ENCODE results near the gene ULK3. TPM values are rescaled to one million over a fixed set of nuclear protein-coding genes. Genes with fewer than 3 reads are reported as not detected.

The ULK3 gene
- total RNA-seq, 3 donors from 2014 or later (not counting 1 experiment from before 2014, with no cell fraction given): 54.8 to 75.1 (median 64.7) TPM

DNA sequence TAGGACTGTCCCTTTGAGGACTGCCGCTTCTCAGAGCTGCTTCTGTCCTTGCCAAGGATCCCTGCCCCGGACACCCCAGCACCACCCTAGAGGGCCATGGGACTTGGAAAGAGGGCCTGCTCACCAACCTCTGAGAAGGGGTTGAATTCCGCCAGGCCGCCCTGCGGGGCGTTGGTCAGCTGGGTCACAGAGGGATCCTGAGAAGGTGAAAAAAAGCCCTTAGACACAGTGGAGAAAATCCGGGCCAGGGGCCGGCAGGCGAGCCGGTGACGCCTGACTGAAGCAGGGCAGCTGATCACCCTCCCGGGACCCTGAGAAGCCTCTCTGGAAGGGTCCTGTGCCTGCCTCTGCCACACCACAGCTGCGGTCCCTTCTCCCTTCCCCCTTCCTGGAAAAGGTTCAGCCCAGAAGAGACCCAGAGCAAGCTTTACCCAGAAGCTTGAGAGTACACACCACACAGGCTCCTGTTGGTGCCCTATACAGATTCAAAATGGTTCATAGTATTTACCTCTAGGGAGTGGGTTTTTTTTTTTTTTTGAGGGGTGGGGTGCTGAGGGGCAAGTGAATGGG is 11.6 kb upstream of the ULK3 start:
- Mint-ChIP-seq H3K36me3 (no peaks in the 10 kb centered on the region), H3K9me3 (no peaks in the 10 kb centered on the region), H3K27me3 (ENCODE audit: low read depth in 2 of 2) (no peaks in the 10 kb centered on the region), H3K4me1 (peaks cover 29 to 34% of the 10 kb centered on the region in 2 donors), H3K4me3 (no peak overlapping the region), H3K27ac (no peak overlapping the region)
- Histone ChIP-seq H3K4me3 (ENCODE audit: low read length) (no peak overlapping the region), H3K36me3 (ENCODE audit: control insufficient read depth, insufficient read depth, low read length) (peaks cover 49% of the 10 kb centered on the region), H3K27ac (ENCODE audit: low read length) (no peak overlapping the region), H3K4me1 (ENCODE audit: control insufficient read depth, insufficient read depth, low read length) (peaks cover 32% of the 10 kb centered on the region), H3K9me3 (ENCODE audit: control insufficient read depth, insufficient read depth, low read length) (no peaks in the 10 kb centered on the region), H3K27me3 (ENCODE audit: control insufficient read depth, insufficient read depth, low read length) (no peaks in the 10 kb centered on the region)
- intact Hi-C loops (cut with micrococcal nuclease): no loop called here
- no peak for ATAC-seq
- DNase-seq: no peak
- 98% methylated on average over 13 of the region's 13 CpGs for WGBS (ENCODE audit: insufficient coverage)
- TF ChIP-seq, protein P1, sequence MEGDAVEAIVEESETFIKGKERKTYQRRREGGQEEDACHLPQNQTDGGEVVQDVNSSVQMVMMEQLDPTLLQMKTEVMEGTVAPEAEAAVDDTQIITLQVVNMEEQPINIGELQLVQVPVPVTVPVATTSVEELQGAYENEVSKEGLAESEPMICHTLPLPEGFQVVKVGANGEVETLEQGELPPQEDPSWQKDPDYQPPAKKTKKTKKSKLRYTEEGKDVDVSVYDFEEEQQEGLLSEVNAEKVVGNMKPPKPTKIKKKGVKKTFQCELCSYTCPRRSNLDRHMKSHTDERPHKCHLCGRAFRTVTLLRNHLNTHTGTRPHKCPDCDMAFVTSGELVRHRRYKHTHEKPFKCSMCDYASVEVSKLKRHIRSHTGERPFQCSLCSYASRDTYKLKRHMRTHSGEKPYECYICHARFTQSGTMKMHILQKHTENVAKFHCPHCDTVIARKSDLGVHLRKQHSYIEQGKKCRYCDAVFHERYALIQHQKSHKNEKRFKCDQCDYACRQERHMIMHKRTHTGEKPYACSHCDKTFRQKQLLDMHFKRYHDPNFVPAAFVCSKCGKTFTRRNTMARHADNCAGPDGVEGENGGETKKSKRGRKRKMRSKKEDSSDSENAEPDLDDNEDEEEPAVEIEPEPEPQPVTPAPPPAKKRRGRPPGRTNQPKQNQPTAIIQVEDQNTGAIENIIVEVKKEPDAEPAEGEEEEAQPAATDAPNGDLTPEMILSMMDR (IDR thresholded peaks at IDR 0.05): no peak

DNA sequence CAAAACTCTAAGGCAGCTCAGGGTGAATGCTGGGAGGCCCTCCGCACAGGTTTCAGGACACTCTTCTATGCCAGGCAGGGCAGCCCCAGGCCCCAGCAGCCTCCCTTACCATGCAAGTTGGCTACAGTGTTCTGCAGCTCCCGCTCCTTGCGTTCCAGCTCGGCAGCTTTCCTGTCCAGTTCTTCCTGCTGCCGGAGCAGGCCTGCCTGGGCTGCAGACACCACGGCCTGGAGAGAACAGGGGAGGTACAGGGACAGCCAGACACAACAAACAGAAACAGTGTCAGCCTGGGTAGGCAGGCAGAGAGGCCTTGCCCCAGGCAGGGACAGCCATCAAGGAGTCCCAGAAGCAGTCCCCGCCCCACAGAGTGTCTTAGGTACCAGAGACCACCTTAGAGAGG is 9.0 kb upstream of the ULK3 start:
- no peaks in the 10 kb centered on the region for H3K9me3 ChIP-seq (ENCODE audit: control insufficient read depth, insufficient read depth, low read length)
- peaks cover 3 to 9% of the 10 kb centered on the region in 2 donors for H3K4me1 Mint-ChIP-seq
- H3K4me1 ChIP-seq (ENCODE audit: control insufficient read depth, insufficient read depth, low read length): peaks cover 6% of the 10 kb centered on the region
- no peak overlapping the region for H3K27ac ChIP-seq (ENCODE audit: low read length)
- no peaks in the 10 kb centered on the region for H3K27me3 Mint-ChIP-seq (ENCODE audit: low read depth in 2 of 2)
- H3K4me3 Mint-ChIP-seq: no peak overlapping the region
- peaks cover 15% of the 10 kb centered on the region for H3K36me3 Mint-ChIP-seq
- no peak overlapping the region for H3K27ac Mint-ChIP-seq
- DNase-seq (no peak), ATAC-seq (no peak)
- H3K9me3 Mint-ChIP-seq: no peaks in the 10 kb centered on the region
- intact Hi-C loops (cut with micrococcal nuclease): no loop called here
- 100% methylated on average over 7 of the region's 7 CpGs for WGBS (ENCODE audit: insufficient coverage)
- TF ChIP-seq, protein P1 (IDR thresholded peaks at IDR 0.05): no peak
- no peak overlapping the region for H3K4me3 ChIP-seq (ENCODE audit: low read length)
- H3K36me3 ChIP-seq (ENCODE audit: control insufficient read depth, insufficient read depth, low read length): peaks cover 70% of the 10 kb centered on the region
- H3K27me3 ChIP-seq (ENCODE audit: control insufficient read depth, insufficient read depth, low read length): no peaks in the 10 kb centered on the region

DNA sequence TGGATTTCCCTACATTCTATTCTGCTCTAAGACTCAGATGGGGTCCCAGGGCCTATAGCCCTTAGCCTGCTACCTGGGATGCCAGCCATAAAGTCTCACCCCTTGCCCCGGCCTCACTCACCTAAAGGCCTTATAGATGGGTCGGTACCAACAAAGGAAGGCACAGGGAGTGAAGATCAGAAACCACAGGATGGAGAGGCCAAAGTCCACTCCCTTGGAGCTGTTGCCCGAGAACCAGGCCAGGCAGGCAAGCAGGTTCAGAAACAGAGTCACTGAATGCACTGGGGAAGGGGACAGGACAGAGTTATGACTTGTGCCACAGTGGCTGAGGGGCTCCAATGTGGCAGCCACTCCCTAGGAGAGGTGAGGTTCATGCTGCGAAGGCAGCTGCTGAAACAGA is 7.4 kb upstream of the ULK3 start:
- H3K27me3 ChIP-seq (ENCODE audit: control insufficient read depth, insufficient read depth, low read length): no peaks in the 10 kb centered on the region
- DNase-seq: no peak
- TF ChIP-seq, protein P1 (IDR thresholded peaks at IDR 0.05): no peak
- no peaks in the 10 kb centered on the region for H3K27me3 Mint-ChIP-seq (ENCODE audit: low read depth in 2 of 2)
- ATAC-seq: no peak
- peaks cover 5 to 6% of the 10 kb centered on the region in 2 donors for H3K4me1 Mint-ChIP-seq
- no peak overlapping the region for H3K27ac ChIP-seq (ENCODE audit: low read length)
- 98% methylated on average over 4 of the region's 4 CpGs for WGBS (ENCODE audit: insufficient coverage)
- no peak overlapping the region for H3K4me3 ChIP-seq (ENCODE audit: low read length)
- H3K36me3 ChIP-seq (ENCODE audit: control insufficient read depth, insufficient read depth, low read length): peaks cover 73% of the 10 kb centered on the region
- intact Hi-C loops (cut with micrococcal nuclease): no loop called here
- no peak overlapping the region for H3K4me3 Mint-ChIP-seq
- peaks cover 9% of the 10 kb centered on the region for H3K4me1 ChIP-seq (ENCODE audit: control insufficient read depth, insufficient read depth, low read length)
- no peak overlapping the region for H3K27ac Mint-ChIP-seq
- peaks cover 15% of the 10 kb centered on the region for H3K36me3 Mint-ChIP-seq
- no peaks in the 10 kb centered on the region for H3K9me3 ChIP-seq (ENCODE audit: control insufficient read depth, insufficient read depth, low read length)
- H3K9me3 Mint-ChIP-seq: no peaks in the 10 kb centered on the region

DNA sequence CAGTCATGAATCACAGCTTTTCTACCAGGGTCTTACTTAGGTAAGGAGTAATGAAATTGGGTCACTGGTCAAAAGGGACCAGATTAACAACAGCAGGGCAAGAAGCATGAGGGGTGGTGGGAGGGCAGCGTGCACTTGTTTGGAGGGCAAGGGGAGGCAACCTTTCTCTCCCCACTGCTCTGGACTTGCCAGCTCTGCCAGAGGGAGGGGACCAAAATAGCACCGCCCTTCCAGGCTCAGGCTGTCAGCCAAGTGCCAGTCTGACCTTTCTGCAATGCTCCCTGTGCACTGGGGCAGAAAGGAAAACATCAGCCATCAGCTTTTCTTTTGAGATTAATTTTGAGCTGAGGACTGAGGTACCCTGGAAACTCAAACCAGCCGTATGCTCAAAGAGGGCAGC is 4.5 kb upstream of the ULK3 start:
- H3K27ac Mint-ChIP-seq: no peak overlapping the region

More for the DNA sequence above, 4.5 kb upstream of the ULK3 start:
- no peaks in the 10 kb centered on the region for H3K9me3 Mint-ChIP-seq
- H3K9me3 ChIP-seq (ENCODE audit: control insufficient read depth, insufficient read depth, low read length): no peaks in the 10 kb centered on the region
- no peaks in the 10 kb centered on the region for H3K27me3 Mint-ChIP-seq (ENCODE audit: low read depth in 2 of 2)
- TF ChIP-seq, protein P1 (IDR thresholded peaks at IDR 0.05): no peak
- intact Hi-C loops (cut with micrococcal nuclease): loop anchor here (10.0 kb wide), 1 partner anchor 357 kb away; the partner anchor contains the start of gene C15orf39
- H3K36me3 Mint-ChIP-seq: peaks cover 15% of the 10 kb centered on the region
- peaks cover 53% of the 10 kb centered on the region for H3K36me3 ChIP-seq (ENCODE audit: control insufficient read depth, insufficient read depth, low read length)
- H3K27me3 ChIP-seq (ENCODE audit: control insufficient read depth, insufficient read depth, low read length): no peaks in the 10 kb centered on the region
- H3K4me3 Mint-ChIP-seq: no peak overlapping the region
- DNase-seq: no peak
- WGBS (ENCODE audit: insufficient coverage): 96% methylated on average over 3 of the region's 3 CpGs
- H3K4me1 Mint-ChIP-seq: peaks cover 18 to 34% of the 10 kb centered on the region in 2 donors
- peaks cover 35% of the 10 kb centered on the region for H3K4me1 ChIP-seq (ENCODE audit: control insufficient read depth, insufficient read depth, low read length)
- no peak overlapping the region for H3K27ac ChIP-seq (ENCODE audit: low read length)
- H3K4me3 ChIP-seq (ENCODE audit: low read length): no peak overlapping the region
- no peak for ATAC-seq
